H1 (cell line): ENCODE measurements around the gene CNOT9. TPM values are rescaled to one million over a fixed set of nuclear protein-coding genes. Genes with fewer than 3 reads are reported as not detected.
A peak's percentile ranks its signal among the peaks of the same experiment; 100 is the strongest.

Experiments
- CTCF ChIA-PET: fragments of 300-600 bp; sonication (Branson Sonifier 250); formaldehyde crosslinking; loops from one replicate; lab custom pipeline; 2021; ENCODE audit not compliant: partially characterized antibody; lab: Charles Lee
- POLR2A ChIA-PET: fragments of 300-600 bp; sonication (Branson Sonifier 250); formaldehyde crosslinking; loops from one replicate; lab custom pipeline; 2021; ENCODE audit warnings: inconsistent platforms; ENCODE audit not compliant: partially characterized antibody; lab: Charles Lee
- DNase-seq, 2 experiments: peaks; one replicate each; pipeline versions ENCODE4 v3.0.0 to v3.0.0-alpha.2; 2010 to 2022; ENCODE audit warnings: low spot score in 2 of 2, low read depth in 1 of 2, mixed read lengths in 1 of 2
- FAIRE-seq: peaks from 2 replicates; lab custom pipeline; 2011; peaks lifted over from hg19 to GRCh38; lab: Jason Lieb, UNC
- H2AFZ ChIP-seq: 2 replicates; pipeline ENCODE4 v1.8.1; 2012; ENCODE audit warnings: low read length, inconsistent platforms
- H2AK5ac ChIP-seq: 2 replicates; pipeline ENCODE4 v1.6.1; 2013; ENCODE audit warnings: low read depth, low read length
- H2BK120ac ChIP-seq: replicated peaks from 2 replicates; pipeline ENCODE3; 2013; ENCODE audit warnings: low read depth, low read length, inconsistent platforms
- H2BK12ac ChIP-seq: 2 replicates; pipeline ENCODE4 v1.6.1; 2013; ENCODE audit warnings: low read depth, low read length
- H2BK15ac ChIP-seq: 2 replicates; pipeline ENCODE4 v1.6.1; 2013; ENCODE audit warnings: low read length
- H2BK20ac ChIP-seq: 2 replicates; pipeline ENCODE4 v1.6.1; 2013; ENCODE audit warnings: low read length
- H2BK5ac ChIP-seq: 2 replicates; pipeline ENCODE4 v1.6.1; 2013; ENCODE audit warnings: low read depth, low read length
- H3K14ac ChIP-seq: 2 replicates; pipeline ENCODE4 v1.6.1; 2013; ENCODE audit warnings: inconsistent platforms; ENCODE audit not compliant: insufficient read length
- H3K18ac ChIP-seq: 2 replicates; pipeline ENCODE4 v1.6.1; 2013; ENCODE audit warnings: low read length; ENCODE audit errors: extremely low read depth
- H3K23ac ChIP-seq: 2 replicates; pipeline ENCODE4 v1.6.1; 2013; ENCODE audit warnings: inconsistent platforms; ENCODE audit not compliant: insufficient read length
- H3K23me2 ChIP-seq: 2 replicates; pipeline ENCODE4 v1.6.1; 2013; ENCODE audit warnings: low read depth, low read length
- H3K27ac ChIP-seq: 2 replicates; pipeline ENCODE4 v1.6.1; 2011; ENCODE audit warnings: low read depth, low read length, inconsistent platforms
- H3K27me3 ChIP-seq, 4 experiments: replicated peaks in 1 of 4; 1 replicate in 1 of 4; 2 replicates in 3 of 4; pipeline versions ENCODE4 v1.6.1 to v1.8.1; 2011 to 2013; ENCODE audit warnings: low read length in 3 of 4, mild to moderate bottlenecking in 3 of 4, inconsistent platforms in 2 of 4, mixed read lengths in 2 of 4, moderate library complexity in 1 of 4; ENCODE audit not compliant: control insufficient read depth in 3 of 4, insufficient read depth in 3 of 4; ENCODE audit errors: extremely low read depth in 1 of 4
- H3K36me3 ChIP-seq, 4 experiments: 2 replicates each; pipeline versions ENCODE4 v1.6.1 to v1.8.1; 2011 to 2013; ENCODE audit warnings: mild to moderate bottlenecking in 4 of 4, low read length in 3 of 4, moderate library complexity in 2 of 4, control low read depth in 1 of 4, inconsistent platforms in 1 of 4; ENCODE audit not compliant: insufficient read depth in 4 of 4, control insufficient read depth in 2 of 4
- H3K4ac ChIP-seq: replicated peaks from 2 replicates; pipeline ENCODE3; 2013; ENCODE audit warnings: low read length, low read depth, mixed read lengths, inconsistent platforms; ENCODE audit not compliant: insufficient read length
- H3K4me1 ChIP-seq, 4 experiments: replicated peaks in 1 of 4; 1 replicate in 1 of 4; 2 replicates in 3 of 4; pipeline versions ENCODE4 v1.6.1 to v1.8.1; 2011 to 2013; ENCODE audit warnings: low read length in 3 of 4, inconsistent platforms in 2 of 4, mixed read lengths in 1 of 4; ENCODE audit not compliant: insufficient read depth in 4 of 4, control insufficient read depth in 3 of 4
- H3K4me2 ChIP-seq, 2 experiments: 2 replicates each; pipeline versions ENCODE4 v1.6.1 to v1.8.1; 2011 to 2013; ENCODE audit warnings: low read depth in 2 of 2, low read length in 2 of 2, control low read depth in 1 of 2, inconsistent platforms in 1 of 2, mild to moderate bottlenecking in 1 of 2; ENCODE audit not compliant: insufficient read depth in 1 of 2
- H3K4me3 ChIP-seq, 4 experiments: fragments of 200-600, 300-600 bp in 1 of 4; sonication (generic), shearing (Covaris generic), sonication (Bioruptor Twin) in 1 of 4; 2 replicates each; pipeline versions ENCODE4 v1.5.1 to v1.8.1; 2011 to 2016; ENCODE audit warnings: low read length in 4 of 4, low read depth in 3 of 4, control low read depth in 2 of 4, inconsistent platforms in 2 of 4, mild to moderate bottlenecking in 2 of 4, mixed read lengths in 1 of 4, moderate library complexity in 1 of 4; ENCODE audit not compliant: insufficient read depth in 2 of 4; ENCODE audit errors: extremely low read depth in 1 of 4
- H3K56ac ChIP-seq: replicated peaks from 2 replicates; pipeline ENCODE3; 2013; ENCODE audit warnings: low read depth, mild to moderate bottlenecking, mixed read lengths, low read length, inconsistent platforms; ENCODE audit not compliant: insufficient read length
- H3K79me1 ChIP-seq: 2 replicates; pipeline ENCODE4 v1.6.1; 2013; ENCODE audit warnings: low read depth, low read length, control low read depth
- H3K79me2 ChIP-seq, 2 experiments: 2 replicates each; pipeline versions ENCODE4 v1.6.1 to v1.8.1; 2012 to 2013; ENCODE audit warnings: low read length in 2 of 2, mild to moderate bottlenecking in 2 of 2, inconsistent platforms in 1 of 2; ENCODE audit not compliant: insufficient read depth in 2 of 2, control insufficient read depth in 1 of 2
- H3K9ac ChIP-seq, 4 experiments: replicated peaks in 1 of 4; 1 replicate in 1 of 4; 2 replicates in 3 of 4; pipeline versions ENCODE4 v1.6.1 to v1.8.1; 2011 to 2013; ENCODE audit warnings: low read depth in 3 of 4, low read length in 3 of 4, control low read depth in 2 of 4, mild to moderate bottlenecking in 2 of 4, moderate library complexity in 2 of 4, inconsistent platforms in 1 of 4; ENCODE audit errors: extremely low read depth in 1 of 4
- H3K9me3 ChIP-seq, 2 experiments: 2 replicates each; pipeline versions ENCODE4 v1.6.1 to v1.8.1; 2012 to 2013; ENCODE audit warnings: mild to moderate bottlenecking in 2 of 2, moderate library complexity in 2 of 2, control low read depth in 1 of 2, inconsistent platforms in 1 of 2, low read depth in 1 of 2, low read length in 1 of 2, mixed read lengths in 1 of 2; ENCODE audit not compliant: insufficient read depth in 2 of 2
- H4K20me1 ChIP-seq, 2 experiments: replicated peaks in 1 of 2; 2 replicates each; pipeline versions ENCODE3 to v1.8.1; 2011 to 2013; ENCODE audit warnings: inconsistent platforms in 2 of 2, low read length in 2 of 2, mild to moderate bottlenecking in 1 of 2; ENCODE audit not compliant: insufficient read depth in 2 of 2, control insufficient read depth in 1 of 2
- H4K5ac ChIP-seq: 2 replicates; pipeline ENCODE4 v1.6.1; 2013; ENCODE audit warnings: low read length, low read depth, mixed read lengths, inconsistent platforms; ENCODE audit not compliant: insufficient read length
- H4K8ac ChIP-seq: 2 replicates; pipeline ENCODE4 v1.8.0; 2013; ENCODE audit warnings: mild to moderate bottlenecking, moderate library complexity, low read length, inconsistent platforms; ENCODE audit not compliant: insufficient read depth; ENCODE audit errors: extremely low read depth
- H4K91ac ChIP-seq: replicated peaks from 2 replicates; pipeline ENCODE3; 2013; ENCODE audit warnings: low read length, mixed read lengths, inconsistent platforms; ENCODE audit not compliant: insufficient read length
- ASH2L ChIP-seq: fragments of 200-600, 300-600 bp; sonication (generic); IDR thresholded peaks from one replicate; pipeline ENCODE4 v1.7.1; 2017; ENCODE audit warnings: low read length
- CTBP2 ChIP-seq: IDR thresholded peaks from 2 replicates; pipeline ENCODE4 v1.7.0; 2011; ENCODE audit warnings: borderline replicate concordance, mild to moderate bottlenecking, moderate library complexity, mixed read lengths, low read length; ENCODE audit not compliant: insufficient read depth, insufficient read length
- EGR1 ChIP-seq: IDR thresholded peaks from 2 replicates; pipeline ENCODE4 v1.6.1; 2011; ENCODE audit warnings: low read depth, low read length, borderline replicate concordance
- SAP30 ChIP-seq: fragments of 300-600 bp; sonication (generic); IDR thresholded peaks from 2 replicates; pipeline ENCODE4 v1.7.1; 2012; ENCODE audit warnings: low read length, moderate library complexity, mild to moderate bottlenecking, inconsistent platforms; ENCODE audit not compliant: insufficient read depth, insufficient replicate concordance
- SIN3A ChIP-seq, 2 experiments: IDR thresholded peaks in 1 of 2; conservative IDR thresholded peaks in 1 of 2; 2 replicates each; pipeline ENCODE4 v1.6.1; 2011 to 2012; ENCODE audit warnings: low read length in 2 of 2, improper control_type of control experiment in 1 of 2, low read depth in 1 of 2, mild to moderate bottlenecking in 1 of 2
- WGBS, 2 experiments: shearing (Covaris generic) in 1 of 2; methylation state at CpG; one replicate each; pipeline versions ENCODE4 v1.1.6 to v1.1.7; 2013 to 2015; ENCODE audit warnings: low lambda C conversion rate in 2 of 2, mixed read lengths in 2 of 2, inconsistent platforms in 1 of 2, low coverage in 1 of 2, missing lambda C conversion rate in 1 of 2; ENCODE audit not compliant: insufficient replicate concordance in 2 of 2, insufficient coverage in 1 of 2, insufficient read length in 1 of 2; ENCODE audit errors: extremely low coverage in 1 of 2, missing lambda C conversion rate in 1 of 2; 5-methylcytosine and 5-hydroxymethylcytosine counted together
- polyA plus RNA-seq, 7 experiments: library from polyadenylated mRNA; depleted of rRNA in 3 of 7; stranded (reverse) in 5 of 7; unstranded in 2 of 7; fragments of >200 nt in 5 of 7; fragments of 200-250 nt in 2 of 7; gene quantifications; 1 replicate in 5 of 7; 2 replicates in 1 of 7; 4 replicates in 1 of 7; pipeline versions ENCODE4 v1.2.1 to v1.2.3, GENCODE V29; 2011 to 2013; ENCODE audit warnings: missing spikeins in 2 of 7, mixed read lengths in 2 of 7
- total RNA-seq: library from RNA; stranded (reverse); fragmentation: NEBNext Ultra II Directional; extraction: Animal tissue kit (Norgen Biotek cat#: 25700); gene quantifications from 2 replicates; pipeline ENCODE4 v1.2.1, GENCODE V29; 2021

CNOT9 gene
- total and polyA plus RNA-seq, 2 of the 8 experiments (the other 6 are each of a cell fraction or from before 2014, with no cell fraction given): 79.3 to 81.2 TPM

GRCh38 chr2:218567797-218568189 is 846 bp upstream of the CNOT9 start:
- H4K8ac ChIP-seq: peak overlapping the region; percentile 84; the same call in 1 of the 2 replicates
- H4K91ac ChIP-seq: no peak overlapping the region
- H3K9ac ChIP-seq: peak overlapping the region; percentile 82 to 96 (median 94)
- peaks cover 29 to 86% of the 10 kb centered on the region in 2 experiments for H3K79me2 ChIP-seq
- no peak overlapping the region for H2BK15ac ChIP-seq
- ChIA-PET CTCF (no interaction called here), POLR2A (interaction anchor here (0.6 to 1.9 kb wide), 14 partner anchors 10 to 306 kb away, joined by 3 to 20 read pairs (median 3); partner anchors contain the start of genes BCS1L and ZNF142)
- H2BK12ac ChIP-seq: no peak overlapping the region; the same call in 1 of the 2 replicates
- H2AFZ ChIP-seq: peak overlapping the region; percentile 14; the same call in 1 of the 2 replicates
- no peak overlapping the region for H3K4ac ChIP-seq
- H3K4me2 ChIP-seq: peak overlapping the region; percentile 77 to 97
- H3K23me2 ChIP-seq: peaks cover 12% of the 10 kb centered on the region
- no peak for DNase-seq
- H3K18ac ChIP-seq: peak overlapping the region; percentile 39; the same call in 1 of the 2 replicates
- H2BK5ac ChIP-seq: peak overlapping the region; percentile 72
- H2AK5ac ChIP-seq: 0 out of 2 replicates have a peak overlapping the region, but pooled peaks have one; percentile 3
- no peak overlapping the region for H4K5ac ChIP-seq
- H3K36me3 ChIP-seq: peaks cover 4 to 23% (median 8%) of the 10 kb centered on the region in 4 experiments; a peak in 4 of 8 replicates
- peaks cover 7 to 9% of the 10 kb centered on the region in 2 experiments for H4K20me1 ChIP-seq
- H3K23ac ChIP-seq: no peak overlapping the region
- TF ChIP-seq EGR1: 0 out of 2 replicates have a peak, but pooled peaks have one; percentile 12
- TF ChIP-seq ASH2L: peak; percentile 6
- TF ChIP-seq SAP30: peak; percentile 69
- 0 out of 4 replicates have a peak, but pooled peaks of 1 of the 2 experiments have one; percentile 22 for TF ChIP-seq SIN3A (conservative IDR thresholded peaks at IDR 0.05 in 1 of 2, IDR thresholded peaks at IDR 0.05 in 1 of 2; ENCODE audit: low read depth in 1 of 2, low read length in 2 of 2)
- no peak for TF ChIP-seq CTBP2
- TF ChIP-seq, all 59 proteins: peak for 4
- Histone ChIP-seq H3K9me3 (no peaks in the 10 kb centered on the region), H2BK20ac (no peak overlapping the region), H2BK120ac (no peak overlapping the region), H3K27me3 (no peaks in the 10 kb centered on the region), H3K14ac (no peak overlapping the region), H3K27ac (peak overlapping the region; percentile 94), H3K56ac (peak overlapping the region; percentile 2), H3K79me1 (peaks cover 8% of the 10 kb centered on the region), H3K4me3 (peak overlapping the region; percentile 86 to 94 (median 90)), H3K4me1 (peaks cover 0 to 13% (median 4%) of the 10 kb centered on the region in 4 experiments; a peak in 6 of 7 replicates)
- FAIRE-seq: no peak
- 4% methylated on average over 19 of the region's 19 CpGs; no CpG with 5 or more reads in 1 of the 2 experiments for WGBS, 2 experiments
